GM19468 (cell line): ENCODE data around the gene MRFAP1L1.
"Not testable (repeated sequence)": the region's sequence is repeated elsewhere in the genome, so short reads cannot be mapped to it uniquely, and the experiment has no call there.

Experiments
- ATAC-seq: cut with Tn5 transposase; IDR thresholded peaks from one replicate; pipeline ENCODE4 v1.9.1; 2021; ENCODE audit warnings: mild to moderate bottlenecking, moderate library complexity, moderate number of reproducible peaks; ENCODE audit not compliant: unreplicated experiment; ENCODE audit errors: extremely low read depth

The MRFAP1L1 gene

DNA sequence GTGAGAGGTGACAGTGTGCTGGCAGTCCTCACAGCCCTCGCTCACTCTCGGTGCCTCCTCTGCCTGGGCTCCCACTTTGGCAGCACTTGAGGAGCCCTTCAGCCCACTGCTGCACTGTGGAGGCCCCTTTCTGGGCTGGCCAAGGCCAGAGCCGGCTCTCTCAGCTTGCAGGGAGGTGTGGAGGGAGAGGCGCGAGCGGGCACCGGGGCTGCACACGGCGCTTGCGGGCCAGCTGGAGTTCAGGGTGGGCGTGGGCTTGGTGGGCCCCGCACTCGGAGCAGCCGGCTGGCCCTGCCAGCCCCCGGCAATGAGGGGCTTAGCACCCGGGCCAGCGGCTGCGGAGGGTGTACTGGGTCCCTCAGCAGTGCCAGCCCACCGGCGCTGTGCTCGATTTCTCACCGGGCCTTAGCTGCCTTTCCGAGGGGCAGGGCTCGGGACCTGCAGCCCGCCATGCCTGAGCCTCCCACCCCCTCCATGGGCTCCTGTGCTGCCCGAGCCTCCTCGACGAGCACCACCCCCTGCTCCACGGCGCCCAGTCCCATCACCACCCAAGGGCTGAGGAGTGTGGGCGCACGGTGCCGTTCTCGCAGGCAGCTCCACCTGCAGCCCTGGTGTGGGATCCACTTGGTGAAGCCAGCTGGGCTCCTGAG lies 37.0 kb downstream of the MRFAP1L1 start:
- ATAC-seq, result not testable (repeated sequence)

DNA sequence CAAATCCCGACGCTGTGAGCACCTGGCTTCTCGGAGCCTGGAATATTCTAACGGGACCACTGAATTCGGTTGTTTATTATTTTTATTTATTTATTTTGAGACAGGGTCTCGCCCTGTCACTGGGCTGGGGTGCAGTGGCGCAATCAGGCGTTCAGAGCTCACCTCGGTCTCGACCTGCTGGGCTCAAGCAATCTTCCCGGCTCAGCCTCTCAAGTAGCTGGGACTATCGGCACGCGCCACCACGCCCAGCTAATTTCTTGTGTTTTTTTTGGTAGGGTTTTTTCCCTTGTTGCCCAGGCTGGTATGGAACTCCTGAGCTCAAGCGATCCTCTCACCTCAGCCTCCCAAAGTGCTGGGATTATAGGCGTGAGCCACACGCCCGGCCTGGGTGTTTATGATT lies 37.5 kb downstream of the MRFAP1L1 start:
- ATAC-seq, result no peak

DNA sequence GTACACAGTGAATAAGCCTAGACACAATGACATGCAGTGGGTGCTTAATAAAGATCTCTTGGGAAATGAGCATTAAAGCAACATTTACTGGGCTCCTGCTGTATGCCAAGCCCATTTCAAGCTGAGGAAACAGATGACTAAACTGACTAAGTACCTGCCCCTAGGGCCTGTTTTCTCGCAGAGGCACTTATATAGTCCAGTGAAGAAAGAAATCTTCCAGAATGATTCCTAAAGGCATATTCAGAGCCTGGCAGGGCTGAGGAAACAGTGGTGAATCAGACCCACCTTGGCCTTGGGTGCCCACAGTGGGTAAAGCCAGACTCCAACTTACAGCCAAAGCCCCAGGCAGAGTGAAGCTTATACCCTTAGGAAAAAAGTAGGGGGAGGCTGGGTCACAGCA lies 38.0 kb downstream of the MRFAP1L1 start:
- no peak for ATAC-seq

DNA sequence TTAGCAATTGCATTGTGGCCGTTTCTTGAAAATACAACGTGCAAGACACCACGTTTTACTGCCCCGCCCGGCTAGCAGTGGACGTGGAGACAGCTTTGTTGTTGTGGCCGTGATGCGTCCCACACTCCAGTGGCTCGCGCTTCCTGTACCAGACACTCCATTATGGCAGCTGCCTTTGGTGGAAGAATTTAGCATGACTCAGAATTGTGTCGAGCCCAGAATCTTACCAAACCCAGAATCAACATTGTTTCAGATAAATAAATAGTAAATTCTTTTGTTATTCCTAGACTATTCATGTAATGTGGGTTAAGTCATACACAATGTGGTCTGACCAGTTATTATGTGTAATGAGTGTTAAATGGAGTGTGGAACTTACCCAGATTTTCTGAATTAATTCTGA lies 41.3 kb downstream of the MRFAP1L1 start:
- ATAC-seq, result no peak

DNA sequence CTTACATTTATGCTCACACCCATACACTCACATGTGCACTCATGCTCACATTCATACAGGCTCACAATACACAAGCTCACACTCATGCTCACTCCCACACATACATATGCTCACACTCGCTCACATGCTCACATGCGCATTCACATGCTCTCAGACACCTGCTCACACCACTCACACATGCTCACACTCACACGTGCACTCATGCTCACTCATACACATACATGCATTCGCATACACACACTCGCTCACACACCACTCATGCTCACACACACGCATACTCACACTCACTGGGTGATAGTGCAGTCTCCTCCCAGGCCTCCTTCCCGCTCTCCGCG lies 44.4 kb downstream of the MRFAP1L1 start:
- no peak for ATAC-seq

DNA sequence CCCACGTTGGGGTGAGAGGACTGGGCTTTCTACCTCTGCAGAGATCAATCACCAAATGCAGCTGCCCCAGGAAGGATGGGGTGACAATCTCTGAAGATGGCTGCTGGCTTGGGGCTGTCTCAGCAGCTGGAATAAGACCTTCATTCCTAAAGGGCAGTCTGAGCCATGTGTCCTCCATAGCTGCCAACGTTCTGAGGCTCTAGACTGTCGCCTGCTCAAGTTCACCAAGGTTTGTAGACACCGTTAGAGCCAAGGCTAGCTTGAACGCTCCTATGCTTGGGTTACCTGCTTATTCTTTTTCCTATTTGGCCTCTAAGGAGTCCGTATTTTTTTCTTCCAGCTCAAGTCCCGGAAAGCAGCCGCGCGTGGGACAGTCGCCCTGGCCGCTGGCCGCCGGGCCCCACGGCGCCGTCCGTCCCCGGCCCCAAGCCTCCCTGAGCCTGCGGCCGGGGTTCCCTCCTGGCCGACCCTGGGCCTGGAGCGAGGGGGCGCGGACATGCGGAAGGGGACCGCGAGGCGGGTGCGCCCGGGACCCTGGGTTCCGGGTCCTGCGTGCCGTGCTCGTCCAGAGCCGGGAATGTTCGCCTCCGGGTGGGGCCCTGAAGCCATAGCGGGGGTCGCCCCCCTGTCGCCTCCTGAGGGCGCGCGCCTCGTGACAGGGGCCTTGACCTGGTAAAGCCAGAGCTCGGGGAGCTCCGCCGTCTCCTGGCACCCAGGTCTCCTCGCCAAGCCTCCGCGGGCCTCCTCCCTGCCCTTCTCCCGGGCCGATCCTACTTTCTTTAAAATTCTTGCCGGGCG lies 45.9 kb downstream of the MRFAP1L1 start:
- ATAC-seq, result no peak

DNA sequence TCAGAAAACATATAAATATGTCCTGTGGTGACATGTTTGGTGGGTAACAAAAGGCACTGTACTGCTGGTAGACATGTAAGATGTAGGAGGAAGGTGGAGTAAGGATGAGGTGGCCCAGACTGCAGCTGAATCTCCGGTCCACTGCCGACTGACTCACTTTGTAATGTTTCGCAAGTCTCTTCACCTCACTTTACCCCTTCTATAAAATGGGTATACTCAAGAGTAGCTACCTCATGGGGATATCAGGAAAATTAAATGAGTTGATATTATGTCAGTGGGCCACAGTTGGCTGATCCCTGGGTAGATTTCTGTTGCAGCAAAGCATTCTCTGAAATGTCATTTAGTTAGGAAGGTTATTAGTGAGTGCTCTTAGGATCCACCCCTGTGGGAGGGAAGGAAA lies 47.1 kb downstream of the MRFAP1L1 start:
- no peak for ATAC-seq

DNA sequence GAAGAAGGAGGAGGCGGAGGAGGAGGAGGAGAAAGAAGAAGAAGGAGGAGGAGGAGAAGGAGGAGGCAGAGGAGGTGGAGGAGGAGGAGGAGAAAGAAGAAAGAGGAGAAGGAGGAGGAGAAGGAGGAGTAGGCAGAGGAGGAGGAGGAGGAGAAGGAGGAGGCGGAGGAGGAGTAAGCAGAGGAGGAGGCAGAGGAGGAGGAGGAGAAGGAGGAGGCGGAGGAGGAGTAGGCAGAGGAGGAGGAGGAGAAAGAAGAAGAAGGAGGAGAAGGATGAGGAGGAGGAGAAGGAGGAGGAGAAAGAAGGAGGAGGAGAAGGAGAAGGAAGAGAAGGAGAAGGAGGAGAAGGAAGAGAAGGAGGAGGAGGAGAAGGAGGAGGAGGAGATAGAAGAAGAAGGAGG lies 49.2 kb downstream of the MRFAP1L1 start:
- ATAC-seq, result no peak

DNA sequence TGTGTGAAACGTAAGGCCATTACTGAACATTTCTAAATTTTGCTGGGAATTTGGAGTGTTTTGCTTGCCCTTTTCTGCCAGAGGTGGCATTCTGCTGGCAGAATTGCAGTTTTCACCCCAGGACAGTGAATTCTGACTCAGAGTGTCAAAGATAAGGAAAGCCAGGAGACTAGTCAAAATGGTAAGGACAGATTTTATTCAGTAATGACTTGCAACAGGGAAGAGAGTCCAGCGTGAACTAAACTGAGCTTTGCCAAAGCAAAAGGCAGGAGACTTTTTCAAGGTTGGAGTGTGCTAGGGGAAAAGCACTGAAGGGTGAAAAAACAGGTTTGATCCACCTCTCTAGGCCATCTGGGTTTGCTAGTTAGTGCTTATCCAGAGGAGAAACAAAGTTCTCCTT lies 49.8 kb downstream of the MRFAP1L1 start:
- ATAC-seq, result no peak

DNA sequence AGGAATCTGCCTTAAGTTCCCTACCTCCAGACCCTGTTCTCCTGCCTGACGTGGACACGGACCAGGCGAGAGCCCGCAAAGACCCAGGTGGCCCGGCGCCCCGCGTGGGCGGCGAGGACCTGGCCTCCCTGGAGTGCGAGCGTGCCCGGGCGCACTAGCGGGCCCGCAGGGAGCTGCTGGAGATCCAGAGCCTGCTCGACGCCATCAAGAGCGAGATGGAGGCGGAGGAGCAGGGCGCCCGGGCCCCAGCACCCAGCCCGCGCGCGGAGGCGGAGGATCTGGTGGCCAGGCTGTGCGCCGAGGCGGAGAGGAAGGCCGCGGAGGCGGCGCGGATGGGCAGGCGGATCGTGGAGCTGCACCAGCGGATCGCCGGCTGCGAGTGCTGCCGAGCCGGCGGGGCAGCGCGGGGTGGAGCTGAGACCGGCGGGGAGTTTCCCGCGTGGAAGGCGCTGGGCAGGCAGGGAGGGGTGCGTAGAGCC lies 51.0 kb downstream of the MRFAP1L1 start:
- ATAC-seq, result no peak

DNA sequence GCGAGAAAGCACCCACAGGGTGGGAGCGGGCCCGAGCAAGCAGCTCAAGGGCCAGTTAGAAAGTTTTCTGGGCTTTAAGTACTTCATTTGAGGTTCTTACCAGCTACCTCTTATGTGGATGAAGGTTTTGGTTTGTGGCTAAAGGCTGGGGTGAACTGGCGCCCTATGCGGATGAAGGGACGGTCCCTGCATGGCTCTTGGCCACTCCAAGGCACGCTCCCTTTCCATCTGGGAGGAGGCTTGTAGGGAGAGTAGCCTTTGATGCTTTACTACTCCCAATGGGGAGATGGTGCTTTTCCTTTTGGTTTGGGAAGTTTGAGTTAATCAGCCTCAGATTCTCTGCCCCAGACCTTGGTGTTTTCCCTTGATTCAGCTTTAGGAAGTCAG lies 51.5 kb downstream of the MRFAP1L1 start:
- no peak for ATAC-seq
